Spleen (tissue), 7 donors: ENCODE measurements around the gene LEP.
"Not testable (repeated sequence)": the region's sequence is repeated elsewhere in the genome, so short reads cannot be mapped to it uniquely, and the experiment has no call there.

ENCODE experiments used
- CTCF ChIP-seq, 11 experiments: fragments of 200-600 bp in 7 of 11; fragments of 450-650 bp in 4 of 11; sonication (generic) in 4 of 11; IDR thresholded peaks in 8 of 11; conservative IDR thresholded peaks in 3 of 11; 1 replicate in 7 of 11; 2 replicates in 4 of 11; pipeline versions ENCODE4 v1.4.0 to v1.8.0; 2016 to 2021; ENCODE audit warnings: antibody characterized with exemption in 11 of 11, inconsistent platforms in 4 of 11, mild to moderate bottlenecking in 1 of 11
- POLR2A ChIP-seq, 3 donors: fragments of 450-650 bp; IDR thresholded peaks; one replicate each; pipeline ENCODE4 v1.5.1; 2017; ENCODE audit warnings: antibody characterized with exemption in 3 of 3, mild to moderate bottlenecking in 1 of 3
- POLR2AphosphoS5 ChIP-seq, 3 donors: sonication (generic); formaldehyde crosslinking; IDR thresholded peaks; one replicate each; pipeline ENCODE4 v1.5.1; 2017; ENCODE audit warnings: antibody characterized with exemption in 3 of 3
- donor health status: DM: no; HTN: no; CAD: no; lungs with moderate emphysema.
- donor health status: DM: no; HTN: no; CAD: no.
- donor health status: DM: no; HTN: no; CAD: no.

DNA sequence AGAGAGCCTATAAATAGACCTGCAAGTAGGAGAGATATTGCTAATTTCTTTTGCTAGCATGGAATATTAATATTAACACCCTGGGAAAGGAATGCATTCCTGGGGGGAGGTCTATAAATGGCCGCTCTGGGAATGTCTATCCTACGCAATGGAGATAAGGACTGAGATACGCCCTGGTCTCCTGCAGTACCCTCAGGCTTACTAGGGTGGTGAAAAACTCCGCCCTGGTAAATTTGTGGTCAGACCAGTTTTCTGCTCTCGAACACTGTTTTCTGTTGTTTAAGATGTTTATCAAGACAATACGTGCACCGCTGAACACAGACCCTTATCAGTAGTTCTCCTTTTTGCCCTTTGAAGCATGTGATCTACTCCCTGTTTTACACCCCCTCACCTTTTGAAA, 1.9 kb upstream of the LEP start:
- not testable (repeated sequence) for TF ChIP-seq POLR2A (IDR thresholded peaks at IDR 0.05); CTCF (IDR thresholded peaks at IDR 0.05 in 8 of 11, conservative IDR thresholded peaks at IDR 0.05 in 3 of 11); POLR2AphosphoS5 (IDR thresholded peaks at IDR 0.05)
